Dedifferentiated amniotic fluid mesenchymal stem cell (primary cell): Measurements from ENCODE around the gene CHRD.

Experiments
- DNase-seq: peaks from one replicate; pipeline ENCODE4 v3.0.0-alpha.2; 2016; ENCODE audit errors: extremely low spot score

Gene CHRD

DNA sequence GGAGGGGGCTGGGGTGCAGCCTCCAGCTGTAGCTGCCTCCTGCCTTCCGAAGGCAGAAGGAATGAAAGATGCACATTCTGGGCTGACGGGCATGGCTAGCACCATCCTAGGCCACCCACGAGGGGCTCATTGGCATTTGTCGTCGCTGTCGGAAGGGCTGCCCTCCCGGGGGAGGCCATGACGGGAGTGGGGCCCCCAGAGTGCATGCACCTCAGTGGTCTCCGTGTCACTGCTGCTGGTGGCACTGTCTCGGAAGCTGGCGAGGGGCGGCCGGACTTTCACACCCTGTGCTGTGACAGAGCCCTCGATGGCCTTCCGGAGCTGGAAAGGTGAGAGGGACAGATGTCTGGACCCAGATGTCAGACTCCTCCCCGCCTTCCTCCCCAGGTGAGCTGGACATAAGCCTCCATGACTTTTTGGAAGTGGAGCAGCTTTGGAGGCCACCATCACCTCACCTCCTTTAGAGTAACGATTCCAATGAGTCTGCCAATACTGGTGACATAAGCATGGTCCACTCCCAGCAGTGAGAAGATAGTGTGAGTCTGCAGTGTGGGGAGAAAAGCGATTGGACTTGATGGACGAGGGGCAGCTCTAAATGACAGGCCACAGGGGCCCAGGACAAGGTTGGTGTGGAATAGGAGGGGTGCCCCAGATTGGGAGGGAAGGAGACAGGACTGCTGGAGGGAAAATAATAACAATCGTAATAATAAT, 33.2 kb upstream of the CHRD start:
- no peak for DNase-seq

DNA sequence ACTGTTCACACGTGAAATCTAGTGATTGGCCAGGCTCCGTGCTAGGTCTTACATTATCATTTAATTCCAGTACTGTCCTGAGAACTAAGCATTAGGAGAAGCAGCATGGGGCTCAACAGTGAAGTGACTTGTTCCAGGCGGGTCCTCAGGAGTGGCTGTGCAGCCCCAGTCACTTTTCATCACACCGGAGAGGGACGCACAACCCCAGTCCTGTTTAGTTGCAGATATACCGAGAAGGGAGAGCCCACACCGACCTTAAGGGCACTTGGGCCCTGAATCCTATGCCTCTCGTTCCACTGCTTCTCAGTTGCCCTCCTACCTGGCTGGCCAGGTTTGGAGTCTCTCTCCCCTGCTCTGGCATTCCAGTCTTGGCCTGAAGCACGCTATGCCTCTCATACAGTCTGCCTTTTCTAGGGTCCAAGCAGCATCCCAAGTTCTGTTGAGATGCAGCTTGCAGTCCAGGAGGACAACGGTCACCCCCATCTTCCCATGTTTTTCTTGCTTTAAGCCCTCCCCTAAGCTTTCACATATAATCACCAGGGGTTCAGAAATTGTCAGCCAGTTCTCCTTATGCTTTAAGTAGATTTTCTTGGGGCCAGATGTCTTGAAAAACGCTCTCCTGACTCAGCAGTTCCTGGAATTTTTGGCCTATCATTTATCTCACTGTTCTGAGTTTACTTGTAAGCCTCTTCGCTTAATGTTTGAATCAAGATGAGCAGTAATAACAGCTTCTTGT, 32.4 kb upstream of the CHRD start:
- no peak for DNase-seq

DNA sequence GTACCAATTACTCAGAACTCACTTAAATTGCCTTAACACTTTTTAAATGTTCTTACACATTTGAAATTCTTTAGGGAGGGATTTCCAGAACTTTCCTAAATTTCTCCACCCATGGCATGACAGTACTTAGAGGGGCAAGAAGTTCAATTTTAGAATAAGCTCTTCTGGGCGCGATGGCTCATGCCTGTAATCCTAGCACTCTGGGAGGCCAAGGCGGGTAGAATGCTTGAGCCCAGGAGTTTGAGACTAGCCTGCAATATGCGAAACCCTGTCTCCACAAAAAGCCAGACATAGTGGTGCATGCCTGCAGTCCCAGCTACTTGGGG, 31.8 kb upstream of the CHRD start:
- DNase-seq: no peak

DNA sequence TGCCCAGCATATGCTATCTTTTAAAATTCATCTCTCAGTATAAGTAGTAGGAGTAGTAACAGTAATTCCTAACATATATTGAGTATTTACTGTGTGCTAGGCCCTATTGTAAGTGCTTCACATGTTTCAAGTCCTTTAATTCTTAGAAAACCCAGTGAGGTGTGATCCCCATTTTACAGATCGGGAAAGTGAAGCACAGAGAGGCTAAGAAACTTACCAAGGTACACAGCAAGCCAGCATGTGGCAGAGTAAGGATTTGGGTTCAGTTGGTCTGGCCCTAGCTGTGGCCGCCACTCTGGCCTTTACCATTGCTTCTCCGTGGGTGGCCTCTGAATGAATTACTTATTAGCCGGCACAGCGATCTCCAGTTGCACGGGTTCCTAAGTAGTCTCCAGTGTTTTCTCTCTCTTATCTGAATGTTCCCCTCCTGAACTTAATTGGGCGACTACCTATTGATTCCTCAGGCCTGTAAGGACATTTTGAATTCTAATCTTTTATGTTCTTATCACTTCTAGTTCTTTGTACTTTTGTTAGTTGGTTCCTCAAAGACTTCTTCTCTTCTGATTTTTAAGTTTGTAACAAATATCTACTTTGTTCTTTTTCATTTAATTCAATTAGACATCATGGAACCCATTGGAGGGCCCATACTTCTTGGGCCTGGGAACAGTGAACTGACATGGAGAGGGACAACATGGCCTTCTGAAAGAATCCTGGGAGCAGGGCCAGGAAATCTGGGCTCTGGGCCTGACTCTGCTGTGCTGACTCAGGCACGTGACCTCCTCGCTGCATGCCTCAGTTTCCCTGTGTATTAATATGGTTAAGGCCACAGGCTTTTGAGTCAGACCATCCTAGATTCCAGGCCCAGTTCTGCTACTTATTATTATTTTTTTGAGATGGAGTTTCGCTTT, 30.0 kb upstream of the CHRD start:
- DNase-seq: no peak

DNA sequence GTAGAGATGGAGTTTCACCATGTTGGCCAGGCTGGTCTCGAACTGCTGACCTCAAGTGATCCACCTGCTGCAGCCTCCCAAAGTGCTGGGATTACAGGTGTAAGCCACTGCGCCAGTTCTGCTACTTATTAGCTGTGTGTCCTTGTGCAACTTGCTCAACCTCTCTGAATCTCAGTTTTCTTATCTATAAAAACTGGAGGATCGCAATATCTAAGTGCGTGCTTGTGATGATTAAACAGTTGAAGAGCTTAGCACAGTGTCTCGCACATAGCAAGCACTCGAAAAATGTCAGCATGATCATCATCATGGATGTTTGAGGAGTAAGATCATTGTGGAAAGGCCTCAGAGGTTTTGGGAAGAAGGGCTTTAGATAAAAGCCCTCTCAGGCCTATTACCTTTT, 29.2 kb upstream of the CHRD start:
- no peak for DNase-seq

DNA sequence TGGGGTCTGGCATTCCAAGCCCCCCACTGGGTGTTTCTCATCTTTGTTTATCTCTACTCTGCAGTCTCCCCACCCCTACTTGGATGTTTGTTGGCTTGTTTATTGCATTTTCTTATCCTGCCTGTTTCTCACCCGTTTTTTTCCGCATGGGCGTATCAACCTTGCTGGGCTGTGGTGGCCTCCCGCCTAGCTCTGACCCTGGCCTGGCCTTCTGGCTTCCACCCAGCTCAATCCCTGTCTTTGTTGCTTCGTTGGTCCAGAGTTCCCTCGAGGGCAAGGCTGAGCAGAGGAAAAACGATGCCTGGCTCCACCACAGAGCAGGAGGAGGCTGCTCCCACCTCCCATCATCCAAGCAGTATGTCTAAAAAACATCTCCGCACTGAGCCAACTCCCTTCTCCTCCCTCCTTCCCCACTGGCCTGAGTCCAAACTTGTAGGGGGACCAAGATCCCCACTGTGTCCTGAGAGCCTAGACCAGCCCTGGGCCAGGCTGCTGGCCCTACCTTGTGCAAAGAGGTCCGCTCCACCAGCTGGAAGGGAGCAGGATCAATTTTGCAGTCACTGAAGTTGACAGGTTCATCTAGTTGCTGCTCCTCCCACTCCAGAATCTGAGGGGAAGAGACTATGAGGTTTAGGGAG, 28.2 kb upstream of the CHRD start:
- DNase-seq: no peak

DNA sequence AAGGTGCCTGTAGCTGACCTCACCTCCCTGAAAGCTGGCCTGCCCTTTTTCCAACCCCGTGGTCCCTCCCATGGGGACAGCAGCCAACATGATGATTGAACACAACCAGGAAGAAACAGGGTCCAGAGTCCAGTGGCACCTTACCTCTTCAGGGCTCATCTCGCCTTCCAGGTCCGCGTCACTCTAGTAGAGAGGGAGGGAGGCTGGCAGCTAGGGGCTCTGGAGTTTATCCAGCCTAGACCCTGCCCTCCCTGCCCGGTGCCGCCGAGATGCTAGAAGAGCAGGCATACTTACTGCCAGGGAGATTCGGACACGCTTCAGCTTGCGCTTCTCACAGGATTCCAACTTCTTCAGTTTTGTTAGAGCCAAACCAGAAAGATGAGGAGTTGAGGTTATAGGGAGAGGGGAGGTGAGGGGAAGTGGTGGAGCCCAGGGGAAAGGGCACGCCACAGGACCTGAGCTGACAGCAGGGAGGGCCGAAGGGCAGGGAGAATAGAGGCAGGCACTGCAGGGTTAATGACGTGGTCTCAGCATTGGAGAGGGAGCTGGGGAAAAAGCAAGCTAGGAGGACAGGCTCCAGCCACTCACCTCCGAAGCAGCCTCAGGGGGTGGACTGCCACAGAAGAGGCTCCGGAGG, 27.6 kb upstream of the CHRD start:
- DNase-seq: no peak

DNA sequence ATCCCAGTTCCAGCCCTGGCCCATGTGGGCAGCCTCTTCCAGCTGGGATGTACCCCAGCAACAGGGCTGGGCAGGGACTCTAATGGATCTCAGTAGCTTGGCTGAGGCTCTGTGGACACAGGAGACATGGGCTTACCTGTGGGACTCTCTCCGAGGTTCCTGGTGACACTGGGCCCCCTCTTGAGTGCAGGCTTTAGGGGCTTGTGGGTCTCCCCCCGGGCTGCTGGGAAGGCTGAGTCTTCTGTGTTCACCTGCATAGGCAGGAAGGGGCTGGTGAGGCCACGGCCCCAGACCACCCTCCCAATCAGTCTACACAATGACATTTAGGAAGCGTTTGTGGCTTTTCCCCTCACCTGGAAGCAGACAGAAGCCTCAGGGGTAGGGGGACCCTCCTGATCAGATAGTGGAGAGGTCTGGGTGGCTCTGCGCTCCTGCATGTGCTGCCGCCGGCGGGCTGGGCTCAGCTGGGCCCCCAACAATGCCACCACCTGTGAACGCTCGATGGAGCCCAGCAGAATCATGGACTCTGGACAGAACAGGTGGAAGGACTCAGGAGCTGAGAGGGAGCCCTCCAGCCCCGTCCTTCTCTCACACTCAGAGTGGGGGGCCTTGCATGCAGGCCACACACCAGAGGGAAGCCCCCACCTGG, 26.8 kb upstream of the CHRD start:
- DNase-seq: no peak

DNA sequence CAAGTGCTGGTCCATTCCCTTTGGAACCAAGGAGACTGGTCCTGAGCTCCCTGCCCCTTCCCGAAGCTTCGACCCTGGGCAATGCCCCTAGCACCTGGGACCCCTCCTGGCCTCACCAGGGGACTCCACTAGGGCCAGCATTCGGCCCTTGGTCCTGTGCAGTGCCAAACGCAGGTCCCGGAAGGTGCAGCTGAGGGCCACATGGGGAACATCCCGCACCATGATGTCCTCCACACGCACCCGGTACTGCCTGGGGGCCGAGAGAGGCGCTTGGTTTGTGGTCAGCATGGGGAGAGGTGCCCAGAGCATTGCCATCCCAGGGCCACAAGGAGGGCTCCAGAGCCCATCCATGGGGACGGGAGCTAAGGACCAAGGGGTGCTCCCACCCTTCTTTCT, 26.3 kb upstream of the CHRD start:
- DNase-seq: no peak

DNA sequence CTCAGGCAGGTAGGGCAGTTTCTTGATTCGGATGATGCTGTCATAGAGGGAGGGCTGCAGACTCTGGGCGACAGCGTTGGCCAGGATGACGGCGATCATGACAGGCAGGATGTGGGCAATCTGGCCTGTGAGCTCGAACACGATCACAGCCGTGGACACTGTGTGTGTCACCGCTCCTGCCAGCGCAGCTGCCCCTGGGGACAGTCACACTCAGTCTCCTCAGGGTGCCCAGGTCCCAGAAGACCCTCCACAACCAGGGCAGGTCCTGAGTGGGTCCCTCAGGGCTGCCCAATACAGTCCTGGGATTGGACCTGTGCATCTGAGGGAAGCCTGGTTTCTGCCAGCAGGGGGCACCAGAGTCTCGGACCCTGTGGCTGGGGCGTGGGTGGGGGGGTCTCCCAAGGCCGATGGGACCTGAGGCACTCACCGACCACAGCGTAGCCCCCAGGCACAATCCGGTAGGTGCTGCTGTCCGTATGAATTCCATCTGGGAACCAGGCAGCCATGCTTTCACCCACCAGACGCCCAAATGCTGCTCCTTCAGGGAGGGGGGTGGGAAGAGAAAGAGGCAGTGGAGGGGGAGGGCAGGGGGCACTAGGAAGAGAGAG, 25.6 kb upstream of the CHRD start:
- DNase-seq: no peak

DNA sequence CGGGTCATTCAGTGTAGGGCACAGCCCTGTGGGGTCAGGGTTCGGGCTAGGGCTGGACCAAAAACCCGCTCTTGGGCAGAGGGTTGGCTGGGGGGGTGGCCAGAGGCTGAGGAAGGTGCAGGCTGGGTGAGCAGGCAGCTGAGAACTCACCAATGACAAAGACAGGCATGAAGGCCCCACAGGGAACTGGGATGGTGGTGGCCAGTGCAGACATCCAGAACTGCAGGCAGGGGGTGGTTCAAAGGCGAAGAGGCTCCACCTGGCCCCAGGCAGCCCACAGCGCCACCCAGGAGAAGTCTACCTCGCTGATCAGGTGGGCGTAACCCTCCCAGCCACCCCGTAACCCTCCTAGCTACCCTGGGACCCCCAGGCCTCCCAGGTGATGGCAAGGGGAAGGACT, 25.1 kb upstream of the CHRD start:
- no peak for DNase-seq

DNA sequence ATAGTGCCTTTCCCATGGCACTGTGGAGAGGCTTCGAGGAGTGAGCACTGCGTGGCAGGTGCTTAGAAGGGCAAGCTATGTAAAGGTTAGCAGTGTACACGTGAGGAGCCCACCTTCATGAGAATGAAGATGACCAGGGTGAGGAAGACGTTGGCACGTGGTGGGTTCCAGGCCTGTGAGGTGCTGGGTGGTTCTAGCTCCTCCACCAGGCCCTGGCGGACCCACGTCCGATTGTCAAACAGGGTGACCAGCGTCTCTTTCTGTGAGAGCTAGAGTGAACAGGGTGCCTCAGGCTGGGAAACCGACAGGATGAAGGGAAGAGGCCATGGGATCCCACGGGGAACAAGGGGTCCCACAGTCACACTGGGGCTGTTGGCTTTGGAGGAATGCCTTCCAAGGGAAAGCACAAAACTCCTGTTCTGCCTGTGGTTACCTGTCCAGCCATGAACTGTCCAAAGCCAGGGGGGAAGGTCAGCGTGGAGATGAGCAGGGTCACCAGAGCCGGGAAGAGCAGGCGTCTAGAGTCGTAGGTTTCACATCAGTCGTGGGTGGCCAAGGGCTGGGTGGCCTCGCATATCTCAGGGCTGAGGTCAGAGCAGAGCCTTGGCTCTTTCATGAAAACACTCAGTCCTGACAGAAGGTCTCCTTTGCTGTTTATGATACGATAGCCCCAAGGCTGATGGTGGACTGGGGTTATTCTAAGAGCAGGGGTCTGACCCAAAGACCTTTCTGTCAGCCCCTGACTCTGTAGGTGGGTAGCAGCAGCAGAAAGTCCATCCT, 24.4 kb upstream of the CHRD start:
- DNase-seq: no peak

DNA sequence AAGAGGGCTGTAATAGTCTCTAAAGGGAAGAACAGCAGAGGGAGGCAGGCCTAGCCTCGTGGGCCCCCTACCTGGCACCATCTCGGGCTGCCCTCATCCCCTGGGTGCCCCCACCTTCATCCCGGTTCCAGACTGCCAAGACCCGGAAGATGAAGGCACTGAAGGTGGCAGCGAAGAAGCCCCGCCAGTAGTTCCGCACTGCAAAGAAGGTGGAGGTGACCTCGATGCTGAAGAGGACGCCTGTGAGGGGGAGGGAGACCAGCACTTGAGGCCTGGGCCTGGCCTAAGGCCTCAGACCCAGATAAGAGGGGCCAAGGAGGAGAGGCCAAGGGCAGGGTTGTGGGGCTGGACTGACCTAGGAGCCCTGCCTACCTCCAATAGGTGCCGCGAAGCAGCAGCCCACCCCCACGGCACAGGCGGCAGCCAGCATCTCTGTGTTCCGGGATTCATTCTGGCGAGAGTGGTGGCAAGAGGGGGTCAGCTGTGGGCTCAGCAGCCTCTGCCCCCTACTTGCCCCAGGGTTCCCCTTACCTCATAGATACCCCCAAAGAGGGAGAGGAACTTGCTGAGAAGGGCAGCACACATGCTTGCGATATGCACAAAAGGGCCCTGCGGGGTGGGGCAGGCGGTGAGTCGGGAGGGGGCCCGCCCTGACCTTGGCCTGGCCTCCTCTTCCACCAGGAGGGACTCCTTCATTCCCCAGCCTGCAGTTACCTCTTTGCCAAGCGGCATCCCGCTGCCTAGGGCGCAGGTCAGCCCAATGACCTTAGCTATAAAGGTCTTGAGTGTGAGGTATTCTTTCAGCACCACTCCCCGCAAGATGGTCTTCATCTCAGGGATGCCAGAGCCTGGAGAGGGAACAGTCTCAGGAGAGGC, 22.4 kb upstream of the CHRD start:
- DNase-seq: no peak

DNA sequence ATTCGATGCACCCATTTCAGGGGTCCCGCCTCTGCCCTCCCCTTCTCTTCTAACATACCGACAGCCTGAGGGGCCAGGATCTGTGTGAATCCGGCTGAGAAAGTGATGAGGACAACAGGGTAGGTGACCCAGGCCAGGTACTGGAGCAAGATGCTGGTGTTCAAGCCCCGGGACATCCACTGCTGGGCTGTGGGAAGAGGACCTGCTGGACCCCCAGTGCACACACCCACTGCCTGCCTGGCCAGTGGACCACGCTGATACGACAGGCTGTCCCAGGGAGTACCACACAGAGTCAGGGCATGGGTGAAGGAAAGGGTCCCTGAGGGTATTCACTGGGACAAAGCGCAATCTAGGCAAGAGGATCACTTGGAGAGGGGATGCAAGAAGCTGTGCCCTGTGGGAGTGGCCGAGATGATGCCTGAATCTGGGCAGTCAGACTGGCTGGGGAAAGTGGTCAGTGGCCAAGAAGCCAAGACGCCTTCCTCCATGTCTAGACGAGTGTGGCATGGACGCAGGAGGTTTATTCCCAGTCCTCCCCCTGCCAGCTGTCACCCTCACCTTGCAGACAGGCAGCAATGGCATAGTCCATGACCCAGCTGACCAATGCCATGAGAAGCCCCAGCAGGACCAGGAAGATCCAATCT, 21.6 kb upstream of the CHRD start:
- DNase-seq: no peak

DNA sequence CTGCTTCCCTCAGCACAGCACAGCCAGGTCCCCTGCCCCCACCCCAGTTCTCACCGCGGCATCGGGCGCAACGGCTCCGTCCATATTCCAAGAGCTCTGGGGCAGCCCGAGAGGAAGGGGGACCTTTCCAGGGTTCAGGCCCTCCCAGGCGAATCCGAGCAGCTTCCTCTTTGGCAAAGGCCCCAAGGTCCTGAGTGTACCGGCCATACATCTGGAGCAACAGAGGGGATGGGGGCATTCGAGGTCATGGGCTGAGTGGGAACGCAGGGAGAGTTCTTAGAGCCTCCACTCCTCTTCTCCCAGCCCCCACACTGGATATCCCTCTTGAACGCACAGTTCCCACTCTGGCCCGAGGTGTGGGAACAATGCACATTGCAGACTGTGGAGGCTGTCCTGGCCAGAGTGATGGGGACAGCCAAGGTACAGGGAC, 20.9 kb upstream of the CHRD start:
- DNase-seq: no peak

DNA sequence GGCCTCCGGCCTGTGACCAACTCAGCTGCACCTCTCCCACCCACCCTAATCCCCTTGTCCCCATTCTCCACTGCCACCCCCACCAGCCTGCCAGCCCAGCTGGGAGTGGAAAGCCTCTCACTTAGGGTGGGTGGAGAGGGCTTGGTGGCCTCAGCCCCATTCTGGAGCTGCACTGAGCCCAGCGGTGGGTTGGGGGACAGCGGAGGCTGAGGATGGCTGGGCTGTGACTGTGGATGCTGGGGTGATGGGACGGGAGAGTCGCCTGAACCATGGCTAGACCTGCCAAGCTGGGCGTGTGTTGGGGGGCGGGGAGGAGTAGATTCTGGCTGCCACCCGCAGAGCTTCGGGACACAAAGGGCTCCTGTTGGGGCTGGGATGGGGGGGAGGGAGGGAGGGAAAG, 20.2 kb upstream of the CHRD start:
- DNase-seq: no peak

DNA sequence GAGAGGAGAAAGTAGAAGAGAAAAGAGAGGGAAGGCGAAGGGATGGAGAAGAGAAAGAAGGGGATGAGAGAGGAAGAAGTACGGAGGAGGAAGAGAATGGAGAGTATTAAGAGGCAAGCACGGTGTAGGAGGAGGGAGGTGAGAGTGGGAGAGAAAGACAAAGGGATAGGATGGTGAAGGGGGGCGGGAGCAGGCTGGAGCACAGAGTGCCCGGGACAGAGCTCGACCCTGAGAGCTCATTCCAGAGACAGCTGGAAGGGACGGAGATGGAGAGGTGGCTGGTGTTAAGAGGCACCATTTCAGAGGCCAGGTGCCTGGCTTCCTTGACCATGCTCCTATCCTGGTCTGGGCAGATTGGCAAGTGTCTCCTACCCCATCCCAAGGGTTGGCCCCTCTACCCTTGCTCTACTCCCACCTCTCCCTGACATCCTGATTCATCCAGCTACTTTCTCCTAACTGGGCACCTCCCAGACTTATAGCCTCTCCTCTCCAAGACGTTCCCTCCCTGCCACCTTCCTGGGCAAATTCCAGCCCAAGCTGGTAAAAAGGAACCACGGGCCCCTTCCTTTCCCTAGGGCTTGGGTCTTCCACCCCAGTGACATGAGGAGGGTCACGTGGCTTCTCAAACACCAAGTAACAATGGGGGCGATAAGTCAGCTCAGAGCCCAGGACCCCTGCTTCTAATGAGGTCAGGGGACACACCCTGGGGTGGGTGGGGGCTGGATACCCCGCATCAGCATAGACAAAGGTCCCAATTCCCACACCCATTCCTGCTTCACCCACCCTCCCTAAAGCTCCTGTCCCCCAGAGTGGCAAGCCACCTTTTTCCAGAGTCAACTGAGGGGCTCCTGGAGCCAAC, 19.6 kb upstream of the CHRD start:
- DNase-seq: no peak
